Measurements from ENCODE around the gene KIN. TPM values are rescaled to one million over a fixed set of nuclear protein-coding genes. Genes with fewer than 3 reads are reported as not detected.
A peak's percentile ranks its signal among the peaks of the same experiment; 100 is the strongest.

The KIN gene, protein sequence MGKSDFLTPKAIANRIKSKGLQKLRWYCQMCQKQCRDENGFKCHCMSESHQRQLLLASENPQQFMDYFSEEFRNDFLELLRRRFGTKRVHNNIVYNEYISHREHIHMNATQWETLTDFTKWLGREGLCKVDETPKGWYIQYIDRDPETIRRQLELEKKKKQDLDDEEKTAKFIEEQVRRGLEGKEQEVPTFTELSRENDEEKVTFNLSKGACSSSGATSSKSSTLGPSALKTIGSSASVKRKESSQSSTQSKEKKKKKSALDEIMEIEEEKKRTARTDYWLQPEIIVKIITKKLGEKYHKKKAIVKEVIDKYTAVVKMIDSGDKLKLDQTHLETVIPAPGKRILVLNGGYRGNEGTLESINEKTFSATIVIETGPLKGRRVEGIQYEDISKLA
- total RNA-seq: 1 to 10 TPM; 2.7 to 6.1 (median 4.4) TPM
- 1 to 10 TPM; 6.5 to 8.8 TPM for polyA plus RNA-seq

DNA sequence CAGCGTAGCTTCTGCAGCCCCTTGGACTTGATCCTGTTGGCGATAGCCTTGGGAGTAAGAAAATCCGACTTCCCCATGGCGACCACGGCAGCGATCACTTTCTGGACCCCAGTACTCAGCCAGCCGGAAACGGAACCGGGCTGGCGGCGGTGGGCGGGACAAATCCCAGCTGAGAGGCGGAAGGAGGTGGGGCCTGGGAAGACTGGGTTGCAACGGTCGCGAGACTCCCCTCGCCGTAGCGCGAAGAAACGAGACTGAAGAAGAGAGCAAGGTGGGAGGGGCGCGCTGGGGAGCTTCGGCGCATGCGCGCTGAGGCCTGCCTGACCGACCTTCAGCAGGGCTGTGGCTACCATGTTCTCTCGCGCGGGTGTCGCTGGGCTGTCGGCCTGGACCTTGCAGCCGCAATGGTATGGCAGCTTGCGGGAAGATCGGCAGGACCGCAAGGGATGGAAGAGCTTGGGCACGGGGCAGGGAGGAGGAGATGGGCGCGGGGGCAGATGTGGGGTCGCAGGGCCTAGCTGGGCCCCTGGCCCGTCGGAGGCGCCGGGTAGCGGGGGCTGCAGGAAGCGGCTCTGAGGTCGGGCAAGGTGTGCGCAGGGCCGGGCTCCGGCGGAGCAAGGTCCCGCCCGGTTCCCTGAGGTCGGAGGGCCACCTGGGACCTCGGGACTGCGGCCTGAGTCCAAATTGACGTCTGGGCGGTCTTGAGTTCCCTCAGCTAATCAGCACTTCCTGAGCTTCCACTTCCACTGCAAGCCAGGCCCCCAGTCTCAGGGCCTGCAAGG is at the start of gene KIN, which contains the start of gene ATP5F1C:
Gene KIN, minus strand, starts transcription at position 137 of the 782 bp plus-strand sequence. Its CDS starts 60 bp downstream, at position 77.
Gene ATP5F1C, plus strand, starts transcription at position 321 of the 782 bp plus-strand sequence. Its CDS starts 31 bp downstream, at position 352.
- 1% methylated on average over 58 to 59 of the region's 59 CpGs for WGBS, 2 donors
- Histone ChIP-seq H3K4me1 (peaks cover 17 to 36% (median 27%) of the 10 kb centered on the region in 3 donors), H3K9me3 (no peaks in the 10 kb centered on the region), H3K27ac (peak within 1 kb of the TSS; percentile 50 to 91 (median 72)), H3K36me3 (no peaks in the 10 kb centered on the region), H3K4me3 (peak within 1 kb of the TSS; percentile 66 to 99 (median 92)), H3K27me3 (no peaks in the 10 kb centered on the region)
- FAIRE-seq (peak; percentile 82), ATAC-seq (peak; percentile 94 to 99 (median 97)), DNase-seq (peak; percentile 97 to 99 (median 98))
- intact Hi-C loops (cut with DNase I): no loop called here
- TF ChIP-seq, protein P1, sequence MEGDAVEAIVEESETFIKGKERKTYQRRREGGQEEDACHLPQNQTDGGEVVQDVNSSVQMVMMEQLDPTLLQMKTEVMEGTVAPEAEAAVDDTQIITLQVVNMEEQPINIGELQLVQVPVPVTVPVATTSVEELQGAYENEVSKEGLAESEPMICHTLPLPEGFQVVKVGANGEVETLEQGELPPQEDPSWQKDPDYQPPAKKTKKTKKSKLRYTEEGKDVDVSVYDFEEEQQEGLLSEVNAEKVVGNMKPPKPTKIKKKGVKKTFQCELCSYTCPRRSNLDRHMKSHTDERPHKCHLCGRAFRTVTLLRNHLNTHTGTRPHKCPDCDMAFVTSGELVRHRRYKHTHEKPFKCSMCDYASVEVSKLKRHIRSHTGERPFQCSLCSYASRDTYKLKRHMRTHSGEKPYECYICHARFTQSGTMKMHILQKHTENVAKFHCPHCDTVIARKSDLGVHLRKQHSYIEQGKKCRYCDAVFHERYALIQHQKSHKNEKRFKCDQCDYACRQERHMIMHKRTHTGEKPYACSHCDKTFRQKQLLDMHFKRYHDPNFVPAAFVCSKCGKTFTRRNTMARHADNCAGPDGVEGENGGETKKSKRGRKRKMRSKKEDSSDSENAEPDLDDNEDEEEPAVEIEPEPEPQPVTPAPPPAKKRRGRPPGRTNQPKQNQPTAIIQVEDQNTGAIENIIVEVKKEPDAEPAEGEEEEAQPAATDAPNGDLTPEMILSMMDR (IDR thresholded peaks at IDR 0.05): no peak

DNA sequence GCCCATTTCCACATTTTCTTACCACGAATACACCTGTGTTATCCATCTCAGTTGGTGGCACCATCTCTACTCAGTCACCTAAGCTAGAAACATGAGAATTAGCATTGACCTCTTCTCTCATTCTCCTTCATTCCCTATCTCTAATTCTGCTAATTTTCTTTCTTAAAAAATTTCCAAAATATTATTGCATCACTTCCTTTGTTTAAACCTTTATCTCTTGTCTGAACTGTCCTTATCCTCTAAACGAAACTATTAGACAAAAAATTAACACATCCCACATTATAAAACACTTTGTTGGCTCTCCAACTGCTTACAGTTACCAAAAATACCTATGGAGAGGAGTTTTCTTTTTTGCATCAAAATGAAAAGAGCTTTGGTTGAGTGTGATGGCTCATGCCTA is 48.8 kb upstream of the KIN start:
- TF ChIP-seq, protein P1 (IDR thresholded peaks at IDR 0.05): no peak
- no peak for FAIRE-seq

DNA sequence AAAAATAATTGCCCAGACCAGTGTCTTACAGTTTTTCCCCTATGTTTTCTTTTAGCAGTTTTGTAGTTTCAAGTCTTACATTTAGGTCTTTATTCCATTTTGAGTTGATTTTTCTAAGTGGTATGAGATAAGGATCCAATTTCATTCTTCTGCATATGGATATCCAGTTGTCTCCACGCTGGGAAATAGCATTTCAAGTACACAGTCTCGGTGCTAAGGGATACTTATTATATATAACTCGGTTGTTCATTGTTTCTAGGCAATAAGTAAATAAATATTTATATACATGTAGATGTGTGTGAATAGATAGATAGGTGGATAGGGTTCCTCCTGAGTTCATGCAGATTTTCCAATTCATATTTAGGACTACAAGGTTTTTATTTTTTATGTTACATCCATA is 46.5 kb upstream of the KIN start:
- H3K27ac ChIP-seq: no peak overlapping the region
- no peak overlapping the region for H3K4me3 ChIP-seq
- WGBS, 2 donors: 89 to 95% methylated on average over 3 of the region's 3 CpGs
- TF ChIP-seq, protein P1 (IDR thresholded peaks at IDR 0.05): no peak
- no peaks in the 10 kb centered on the region for H3K27me3 ChIP-seq
- intact Hi-C loops (cut with DNase I): no loop called here
- ATAC-seq (no peak), DNase-seq (no peak), FAIRE-seq (no peak)
- H3K36me3 ChIP-seq: no peaks in the 10 kb centered on the region
- H3K9me3 ChIP-seq: no peaks in the 10 kb centered on the region
- no peaks in the 10 kb centered on the region for H3K4me1 ChIP-seq

More for the DNA sequence above, 48.8 kb upstream of the KIN start:
- H3K9me3 ChIP-seq: no peaks in the 10 kb centered on the region
- H3K4me1 ChIP-seq: no peaks in the 10 kb centered on the region
- no peaks in the 10 kb centered on the region for H3K36me3 ChIP-seq
- DNase-seq (no peak), ATAC-seq (no peak)
- H3K27me3 ChIP-seq: no peaks in the 10 kb centered on the region
- no peak overlapping the region for H3K4me3 ChIP-seq
- no peak overlapping the region for H3K27ac ChIP-seq
- intact Hi-C loops (cut with DNase I): no loop called here
- 82 to 88% methylated on average over 2 of the region's 2 CpGs for WGBS, 2 donors

DNA sequence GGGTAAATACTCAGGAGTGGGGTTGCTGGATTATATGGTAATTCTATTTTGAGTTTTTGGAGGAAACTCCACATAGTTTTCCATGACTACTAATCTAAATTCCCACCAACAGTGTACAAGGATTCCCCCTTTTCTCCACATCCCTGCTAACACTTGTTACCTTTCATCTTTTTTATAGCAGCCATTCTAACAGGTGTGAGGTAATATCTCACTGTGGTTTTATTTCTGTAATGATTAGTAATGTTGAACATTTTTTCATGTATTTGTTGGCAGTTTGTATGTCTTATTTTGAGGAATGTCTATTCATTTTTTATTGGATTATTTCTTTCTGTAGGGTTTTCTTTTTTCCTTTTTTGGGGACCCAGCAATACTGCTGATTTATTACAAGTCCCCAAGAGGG is 45.4 kb upstream of the KIN start:
- Histone ChIP-seq H3K4me3 (no peak overlapping the region), H3K27me3 (no peaks in the 10 kb centered on the region), H3K4me1 (no peaks in the 10 kb centered on the region), H3K27ac (no peak overlapping the region), H3K9me3 (no peaks in the 10 kb centered on the region), H3K36me3 (no peaks in the 10 kb centered on the region)
- no peak for DNase-seq
- ATAC-seq: no peak
- no peak for FAIRE-seq
- TF ChIP-seq, protein P1 (IDR thresholded peaks at IDR 0.05): no peak
- intact Hi-C loops (cut with DNase I): no loop called here

Data from pancreas (tissue), 10 donors.